HepG2 (cell line): ENCODE results near the gene DDX19B.

ENCODE experiments used
- POLR2A ChIP-seq, 2 experiments: IDR thresholded peaks; 2 replicates each; pipeline ENCODE4 v1.6.1; 2011; ENCODE audit warnings: low read depth in 2 of 2, low read length in 2 of 2, mild to moderate bottlenecking in 1 of 2, moderate library complexity in 1 of 2; ENCODE audit not compliant: insufficient read depth in 1 of 2
- RNF2 ChIP-seq: fragments of 450-650 bp; conservative IDR thresholded peaks from 2 replicates; pipeline ENCODE4 v1.6.1; 2016; ENCODE audit warnings: low read depth
- SMAD1 ChIP-seq: sonication (generic); formaldehyde crosslinking; IDR thresholded peaks from 2 replicates; pipeline ENCODE4 v1.4.0; 2020; ENCODE audit warnings: missing genetic modification reagents, low read depth, mild to moderate bottlenecking, borderline replicate concordance
- ZNF790 ChIP-seq: sonication (generic); formaldehyde crosslinking; IDR thresholded peaks from 2 replicates; pipeline ENCODE4 v1.8.0; 2022; ENCODE audit warnings: missing genetic modification reagents, mild to moderate bottlenecking, borderline replicate concordance
- ZZZ3 ChIP-seq: sonication (generic); formaldehyde crosslinking; IDR thresholded peaks from 2 replicates; pipeline ENCODE4 v1.4.0; 2020; ENCODE audit warnings: missing genetic modification reagents, mild to moderate bottlenecking, borderline replicate concordance
- TF ChIP-seq, protein P1 (sequence below): sonication (generic); formaldehyde crosslinking; IDR thresholded peaks from 2 replicates; pipeline ENCODE4 v1.5.0; 2020; ENCODE audit warnings: mild to moderate bottlenecking, missing genetic modification reagents, moderate library complexity
- TF ChIP-seq, protein P2 (sequence below), 2 experiments: IDR thresholded peaks; 2 replicates each; pipeline ENCODE4 v1.6.1; 2011 to 2012; ENCODE audit warnings: low read length in 2 of 2, borderline replicate concordance in 1 of 2, low read depth in 1 of 2, mild to moderate bottlenecking in 1 of 2, moderate library complexity in 1 of 2

DNA sequence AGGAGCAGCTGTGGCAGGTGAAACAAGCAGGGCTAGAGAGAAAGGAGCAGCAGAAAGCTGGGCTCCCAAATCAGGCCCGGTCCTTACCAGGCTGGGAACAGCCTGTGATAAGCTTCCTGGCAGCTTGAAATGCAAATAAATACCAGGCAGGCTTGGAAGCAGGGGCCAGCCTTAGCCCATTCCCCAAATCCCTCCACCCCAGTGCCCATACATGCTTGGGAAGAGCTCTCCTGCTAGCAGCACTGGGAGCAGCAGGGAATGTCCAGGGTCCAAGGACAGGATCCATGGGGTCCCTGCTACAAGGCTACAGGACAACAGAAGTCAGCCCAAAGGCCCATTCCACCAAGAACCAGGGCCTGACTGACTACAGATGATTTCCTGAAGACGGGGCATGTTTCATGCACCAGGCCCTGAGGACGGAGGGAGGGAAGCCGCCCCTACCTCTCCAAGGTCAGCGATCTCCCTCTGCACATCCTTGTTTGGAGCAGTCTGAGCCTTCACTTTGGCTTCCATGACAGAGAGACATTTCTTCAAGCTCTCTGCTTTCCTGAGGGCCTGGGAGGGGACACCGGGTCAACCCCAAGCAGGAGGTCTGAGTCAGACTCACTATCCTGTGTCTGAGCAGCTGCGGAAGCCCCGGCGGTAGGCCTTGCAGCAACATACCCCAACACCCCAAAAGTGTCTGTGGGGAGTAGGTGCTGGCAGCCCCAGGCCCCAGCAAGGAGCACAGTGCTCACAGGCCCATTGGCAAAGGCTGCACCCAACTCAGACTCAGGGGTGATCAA is 44.6 kb upstream of the DDX19B start:
- TF ChIP-seq, protein P1, sequence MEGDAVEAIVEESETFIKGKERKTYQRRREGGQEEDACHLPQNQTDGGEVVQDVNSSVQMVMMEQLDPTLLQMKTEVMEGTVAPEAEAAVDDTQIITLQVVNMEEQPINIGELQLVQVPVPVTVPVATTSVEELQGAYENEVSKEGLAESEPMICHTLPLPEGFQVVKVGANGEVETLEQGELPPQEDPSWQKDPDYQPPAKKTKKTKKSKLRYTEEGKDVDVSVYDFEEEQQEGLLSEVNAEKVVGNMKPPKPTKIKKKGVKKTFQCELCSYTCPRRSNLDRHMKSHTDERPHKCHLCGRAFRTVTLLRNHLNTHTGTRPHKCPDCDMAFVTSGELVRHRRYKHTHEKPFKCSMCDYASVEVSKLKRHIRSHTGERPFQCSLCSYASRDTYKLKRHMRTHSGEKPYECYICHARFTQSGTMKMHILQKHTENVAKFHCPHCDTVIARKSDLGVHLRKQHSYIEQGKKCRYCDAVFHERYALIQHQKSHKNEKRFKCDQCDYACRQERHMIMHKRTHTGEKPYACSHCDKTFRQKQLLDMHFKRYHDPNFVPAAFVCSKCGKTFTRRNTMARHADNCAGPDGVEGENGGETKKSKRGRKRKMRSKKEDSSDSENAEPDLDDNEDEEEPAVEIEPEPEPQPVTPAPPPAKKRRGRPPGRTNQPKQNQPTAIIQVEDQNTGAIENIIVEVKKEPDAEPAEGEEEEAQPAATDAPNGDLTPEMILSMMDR (CRISPR knock-in tag) = peak; percentile 13; the same call in 1 of the 2 replicates
- 0 out of 4 replicates have a peak, but pooled peaks of 1 of the 2 experiments have one; percentile 10 for TF ChIP-seq POLR2A (IDR thresholded peaks at IDR 0.05; ENCODE audit: insufficient read depth in 1 of 2, low read depth in 2 of 2, low read length in 2 of 2)
- no peak for TF ChIP-seq SMAD1
- no peak for TF ChIP-seq ZZZ3 (CRISPR knock-in tag)
- TF ChIP-seq RNF2 = no peak
- no peak for TF ChIP-seq ZNF790 (CRISPR knock-in tag)
- TF ChIP-seq, protein P2, sequence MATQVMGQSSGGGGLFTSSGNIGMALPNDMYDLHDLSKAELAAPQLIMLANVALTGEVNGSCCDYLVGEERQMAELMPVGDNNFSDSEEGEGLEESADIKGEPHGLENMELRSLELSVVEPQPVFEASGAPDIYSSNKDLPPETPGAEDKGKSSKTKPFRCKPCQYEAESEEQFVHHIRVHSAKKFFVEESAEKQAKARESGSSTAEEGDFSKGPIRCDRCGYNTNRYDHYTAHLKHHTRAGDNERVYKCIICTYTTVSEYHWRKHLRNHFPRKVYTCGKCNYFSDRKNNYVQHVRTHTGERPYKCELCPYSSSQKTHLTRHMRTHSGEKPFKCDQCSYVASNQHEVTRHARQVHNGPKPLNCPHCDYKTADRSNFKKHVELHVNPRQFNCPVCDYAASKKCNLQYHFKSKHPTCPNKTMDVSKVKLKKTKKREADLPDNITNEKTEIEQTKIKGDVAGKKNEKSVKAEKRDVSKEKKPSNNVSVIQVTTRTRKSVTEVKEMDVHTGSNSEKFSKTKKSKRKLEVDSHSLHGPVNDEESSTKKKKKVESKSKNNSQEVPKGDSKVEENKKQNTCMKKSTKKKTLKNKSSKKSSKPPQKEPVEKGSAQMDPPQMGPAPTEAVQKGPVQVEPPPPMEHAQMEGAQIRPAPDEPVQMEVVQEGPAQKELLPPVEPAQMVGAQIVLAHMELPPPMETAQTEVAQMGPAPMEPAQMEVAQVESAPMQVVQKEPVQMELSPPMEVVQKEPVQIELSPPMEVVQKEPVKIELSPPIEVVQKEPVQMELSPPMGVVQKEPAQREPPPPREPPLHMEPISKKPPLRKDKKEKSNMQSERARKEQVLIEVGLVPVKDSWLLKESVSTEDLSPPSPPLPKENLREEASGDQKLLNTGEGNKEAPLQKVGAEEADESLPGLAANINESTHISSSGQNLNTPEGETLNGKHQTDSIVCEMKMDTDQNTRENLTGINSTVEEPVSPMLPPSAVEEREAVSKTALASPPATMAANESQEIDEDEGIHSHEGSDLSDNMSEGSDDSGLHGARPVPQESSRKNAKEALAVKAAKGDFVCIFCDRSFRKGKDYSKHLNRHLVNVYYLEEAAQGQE (IDR thresholded peaks at IDR 0.05; ENCODE audit: borderline replicate concordance in 1 of 2, low read depth in 1 of 2, low read length in 2 of 2) = no peak
